Forelimb muscle (tissue), 1 donor: ENCODE results near the gene TFDP2. TPM values are rescaled to one million over a fixed set of nuclear protein-coding genes. Genes with fewer than 3 reads are reported as not detected.

Experiments
- DNase-seq: peaks from one replicate; pipeline ENCODE4 v3.0.0-alpha.2; 2013; ENCODE audit warnings: low read depth
- polyA plus RNA-seq: library from polyadenylated mRNA; unstranded; fragments of 120-200 nt; gene quantifications from one replicate; pipeline ENCODE4 v1.2.1, GENCODE V29; 2013; ENCODE audit not compliant: insufficient read length

Gene TFDP2
- polyA plus RNA-seq, 1 donor = 34.4 TPM

GRCh38 chr3:141965471-141965870 is 183.9 kb downstream of the TFDP2 start:
- no peak for DNase-seq

- DNase-seq = no peak
These were observed 186.0 kb downstream of the TFDP2 start for GRCh38 chr3:141963301-141963700.

- no peak for DNase-seq
These were observed 188.6 kb downstream of the TFDP2 start for GRCh38 chr3:141960731-141961130.

GRCh38 chr3:141959589-141960554 is 189.5 kb downstream of the TFDP2 start:
- no peak for DNase-seq

GRCh38 chr3:141955175-141955574 is 194.2 kb downstream of the TFDP2 start:
- no peak for DNase-seq

- no peak for DNase-seq
These were observed 196.7 kb downstream of the TFDP2 start for GRCh38 chr3:141952611-141953010.

GRCh38 chr3:141950572-141951493 is 198.5 kb downstream of the TFDP2 start:
- no peak for DNase-seq

- no peak for DNase-seq
These were observed 199.4 kb downstream of the TFDP2 start for GRCh38 chr3:141949972-141950371.

- DNase-seq = no peak
These were observed 199.9 kb downstream of the TFDP2 start for GRCh38 chr3:141949399-141949798.

- no peak for DNase-seq
These were observed 203.4 kb downstream of the TFDP2 start for GRCh38 chr3:141945726-141946485.

GRCh38 chr3:141942006-141942405 is 207.3 kb downstream of the TFDP2 start:
- no peak for DNase-seq

- no peak for DNase-seq
These were observed 208.3 kb downstream of the TFDP2 start for GRCh38 chr3:141941093-141941492.

- no peak for DNase-seq
These were observed 209.1 kb downstream of the TFDP2 start for GRCh38 chr3:141940194-141940776.

- no peak for DNase-seq
These were observed 209.6 kb downstream of the TFDP2 start for GRCh38 chr3:141939759-141940158.

- no peak for DNase-seq
These were observed 211.3 kb downstream of the TFDP2 start for GRCh38 chr3:141938011-141938500.

GRCh38 chr3:141934354-141934753 is 215.0 kb downstream of the TFDP2 start:
- no peak for DNase-seq

- no peak for DNase-seq
These were observed 215.7 kb downstream of the TFDP2 start for GRCh38 chr3:141933421-141934300.

GRCh38 chr3:141930801-141931200 is 218.5 kb downstream of the TFDP2 start:
- no peak for DNase-seq

- no peak for DNase-seq
These were observed 219.9 kb downstream of the TFDP2 start for GRCh38 chr3:141929341-141929995.
